ENCODE results near the gene FADS3. TPM values are rescaled to one million over a fixed set of nuclear protein-coding genes. Genes with fewer than 3 reads are reported as not detected.

FADS3 gene
- total and polyA plus RNA-seq, 2 of the 13 experiments (the other 11 are each of a cell fraction or from before 2014, with no cell fraction given): 13.4 to 23.2 TPM

GRCh38 chr11:61891331-61892084, at the start of gene FADS3 (continued):
- peak; percentile 23; the same call in 1 of the 2 replicates for TF ChIP-seq RAD21 (CRISPR knock-in tag; IDR thresholded peaks at IDR 0.05)
- TF ChIP-seq ATF7 (IDR thresholded peaks at IDR 0.05): no peak
- no peak for TF ChIP-seq ATF7 (CRISPR knock-in tag; IDR thresholded peaks at IDR 0.05)
- peak; percentile 68 for TF ChIP-seq HNRNPLL (IDR thresholded peaks at IDR 0.05; ENCODE audit: low read depth, low read length, poor library complexity, severe bottlenecking)
- TF ChIP-seq ZNF713 (CRISPR knock-in tag; IDR thresholded peaks at IDR 0.05): no peak
- peak; percentile 19; the same call in 1 of the 2 replicates for TF ChIP-seq ARNT2 (CRISPR knock-in tag; IDR thresholded peaks at IDR 0.05; ENCODE audit: low read depth)
- TF ChIP-seq KDM2A (CRISPR knock-in tag; IDR thresholded peaks at IDR 0.05; ENCODE audit: borderline replicate concordance, low read depth): peak; percentile 41; the same call in 1 of the 2 replicates
- no peak for TF ChIP-seq HNF4G (IDR thresholded peaks at IDR 0.05; ENCODE audit: borderline replicate concordance, low read depth, low read length)
- TF ChIP-seq HNF4G (CRISPR knock-in tag; IDR thresholded peaks at IDR 0.05; ENCODE audit: borderline replicate concordance, low read depth): 0 out of 2 replicates have a peak, but pooled peaks have one; percentile 32
- no peak for TF ChIP-seq RBM22 (optimal IDR thresholded peaks at IDR 0.05; ENCODE audit: low read length)
- TF ChIP-seq MED1 (CRISPR knock-in tag; IDR thresholded peaks at IDR 0.05): 0 out of 2 replicates have a peak, but pooled peaks have one; percentile 7
- TF ChIP-seq SP5 (CRISPR knock-in tag; IDR thresholded peaks at IDR 0.05; ENCODE audit: borderline replicate concordance, low read depth): peak; percentile 52; the same call in 1 of the 2 replicates
- TF ChIP-seq SIN3A (IDR thresholded peaks at IDR 0.05; ENCODE audit: borderline replicate concordance, low read depth, low read length): 0 out of 2 replicates have a peak, but pooled peaks have one; percentile 38
- TF ChIP-seq ZFY (CRISPR knock-in tag; IDR thresholded peaks at IDR 0.05): peak; percentile 23; the same call in 1 of the 2 replicates
- no peak for TF ChIP-seq USF2 (IDR thresholded peaks at IDR 0.05; ENCODE audit: low read depth, low read length)
- TF ChIP-seq USF2 (CRISPR knock-in tag; IDR thresholded peaks at IDR 0.05; ENCODE audit: borderline replicate concordance): no peak
- peak; percentile 40 for TF ChIP-seq HNRNPK (IDR thresholded peaks at IDR 0.05; ENCODE audit: low read depth, low read length, poor library complexity, severe bottlenecking)
- 0 out of 2 replicates have a peak, but pooled peaks have one; percentile 15 for TF ChIP-seq YEATS2 (CRISPR knock-in tag; IDR thresholded peaks at IDR 0.05; ENCODE audit: borderline replicate concordance)
- peak; percentile 62; the same call in 1 of the 2 replicates for TF ChIP-seq PHF21A (CRISPR knock-in tag; IDR thresholded peaks at IDR 0.05)
- 0 out of 4 replicates have a peak, but pooled peaks of 1 of the 2 experiments have one; percentile 14 for TF ChIP-seq HMGXB4 (CRISPR knock-in tag; IDR thresholded peaks at IDR 0.05; ENCODE audit: borderline replicate concordance in 1 of 2, low read depth in 1 of 2)
